Vagina (tissue), 2 donors: ENCODE data around the gene DOK7. TPM values are rescaled to one million over a fixed set of nuclear protein-coding genes. Genes with fewer than 3 reads are reported as not detected.

ENCODE experiments used
- DNase-seq, 2 donors: peaks; one replicate each; pipeline ENCODE4 v3.0.0-alpha.2; 2017; ENCODE audit errors: extremely low spot score in 2 of 2
- H3K27ac ChIP-seq: fragments of 200-600 bp; sonication (generic); one replicate; pipeline ENCODE4 v1.5.1; 2019
- H3K27me3 ChIP-seq: fragments of 200-600 bp; sonication (generic); one replicate; pipeline ENCODE4 v1.5.1; 2019
- H3K36me3 ChIP-seq, 2 donors: fragments of 200-600 bp; sonication (generic); one replicate each; pipeline ENCODE4 v1.5.1; 2017 to 2019
- H3K4me1 ChIP-seq: fragments of 200-600 bp; sonication (generic); one replicate; pipeline ENCODE4 v1.5.1; 2019
- H3K4me3 ChIP-seq, 2 donors: fragments of 200-600 bp; sonication (generic); 1 replicate in 1 of 2; 2 replicates in 1 of 2; pipeline ENCODE4 v1.5.1; 2016 to 2019
- H3K9me3 ChIP-seq: fragments of 200-600 bp; sonication (generic); one replicate; pipeline ENCODE4 v1.5.1; 2019
- POLR2A ChIP-seq, 2 donors: fragments of 450-650 bp; IDR thresholded peaks; one replicate each; pipeline ENCODE4 v1.6.1; 2017; ENCODE audit warnings: antibody characterized with exemption in 2 of 2, mild to moderate bottlenecking in 2 of 2, moderate library complexity in 2 of 2
- POLR2AphosphoS5 ChIP-seq, 2 donors: sonication (generic); formaldehyde crosslinking; IDR thresholded peaks; one replicate each; pipeline ENCODE4 v1.9.0; 2017; ENCODE audit warnings: antibody characterized with exemption in 2 of 2, mild to moderate bottlenecking in 2 of 2, low read depth in 1 of 2; ENCODE audit not compliant: insufficient read depth in 1 of 2
- intact Hi-C: fragments of 100-400 bp; cut with DNase I; formaldehyde crosslinking; loops from one replicate; pipeline ENCODE4 v1.15.1; 2023
- total RNA-seq: library from RNA; depleted of rRNA; stranded (reverse); fragments of >200 nt; gene quantifications from one replicate; pipeline ENCODE4 v1.2.3, GENCODE V29; 2016
- TF ChIP-seq, protein P1 (sequence below), 3 experiments: fragments of 450-650 bp in 2 of 3; fragments of 200-600 bp in 1 of 3; sonication (generic) in 1 of 3; IDR thresholded peaks; one replicate each; pipeline ENCODE4 v1.5.1; 2017 to 2019; ENCODE audit warnings: antibody characterized with exemption in 3 of 3, mild to moderate bottlenecking in 2 of 3, moderate library complexity in 2 of 3

DOK7 gene
- total RNA-seq, 1 donor from 2014 or later, result 4.7 TPM

DNA sequence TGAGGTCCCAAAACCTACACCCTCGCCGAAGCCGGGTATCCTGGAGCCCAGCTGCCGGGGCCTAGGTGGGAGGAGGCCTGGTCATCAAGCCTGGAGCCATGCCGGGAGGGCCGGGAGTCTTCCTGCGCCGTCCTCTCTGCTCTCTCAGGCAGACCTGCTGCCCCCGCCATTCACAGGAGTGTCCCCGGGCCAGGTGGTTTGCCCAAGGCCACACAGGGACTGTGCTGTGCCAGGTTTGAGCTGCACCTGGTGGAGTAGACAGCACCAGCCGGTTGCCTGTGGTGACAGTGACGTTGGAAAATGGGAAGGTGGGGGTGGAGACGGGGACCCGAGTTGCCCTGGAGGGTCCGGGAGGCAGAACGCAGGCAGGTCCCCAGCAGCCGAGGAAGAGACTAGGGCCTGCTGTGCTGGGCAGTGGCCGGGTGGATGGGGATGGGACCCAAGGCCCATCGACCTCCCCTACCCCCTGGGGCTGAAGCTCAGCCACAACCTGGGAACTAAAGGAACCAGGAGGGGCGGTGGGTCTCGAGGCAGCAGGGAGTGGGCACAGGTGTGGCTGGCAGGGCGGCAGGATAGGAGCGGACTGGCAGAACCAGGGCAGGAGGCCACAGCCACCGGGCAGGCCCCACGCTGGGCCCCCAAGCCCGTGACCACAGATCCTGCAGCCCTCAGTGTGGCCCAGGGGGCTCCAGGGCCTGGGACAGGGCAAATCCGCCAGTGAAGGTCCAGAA lies 9.5 kb downstream of the DOK7 start:
- H3K9me3 ChIP-seq, result no peaks in the 10 kb centered on the region
- no peaks in the 10 kb centered on the region for H3K36me3 ChIP-seq
- peaks cover under 1% of the 10 kb centered on the region for H3K4me1 ChIP-seq
- no peak for DNase-seq
- intact Hi-C loops, result no loop called here
- TF ChIP-seq POLR2A (IDR thresholded peaks at IDR 0.05) (no peak), POLR2AphosphoS5 (IDR thresholded peaks at IDR 0.05; ENCODE audit: insufficient read depth in 1 of 2, low read depth in 1 of 2) (no peak)
- TF ChIP-seq, protein P1, sequence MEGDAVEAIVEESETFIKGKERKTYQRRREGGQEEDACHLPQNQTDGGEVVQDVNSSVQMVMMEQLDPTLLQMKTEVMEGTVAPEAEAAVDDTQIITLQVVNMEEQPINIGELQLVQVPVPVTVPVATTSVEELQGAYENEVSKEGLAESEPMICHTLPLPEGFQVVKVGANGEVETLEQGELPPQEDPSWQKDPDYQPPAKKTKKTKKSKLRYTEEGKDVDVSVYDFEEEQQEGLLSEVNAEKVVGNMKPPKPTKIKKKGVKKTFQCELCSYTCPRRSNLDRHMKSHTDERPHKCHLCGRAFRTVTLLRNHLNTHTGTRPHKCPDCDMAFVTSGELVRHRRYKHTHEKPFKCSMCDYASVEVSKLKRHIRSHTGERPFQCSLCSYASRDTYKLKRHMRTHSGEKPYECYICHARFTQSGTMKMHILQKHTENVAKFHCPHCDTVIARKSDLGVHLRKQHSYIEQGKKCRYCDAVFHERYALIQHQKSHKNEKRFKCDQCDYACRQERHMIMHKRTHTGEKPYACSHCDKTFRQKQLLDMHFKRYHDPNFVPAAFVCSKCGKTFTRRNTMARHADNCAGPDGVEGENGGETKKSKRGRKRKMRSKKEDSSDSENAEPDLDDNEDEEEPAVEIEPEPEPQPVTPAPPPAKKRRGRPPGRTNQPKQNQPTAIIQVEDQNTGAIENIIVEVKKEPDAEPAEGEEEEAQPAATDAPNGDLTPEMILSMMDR (IDR thresholded peaks at IDR 0.05), result no peak
- no peaks in the 10 kb centered on the region for H3K27me3 ChIP-seq
- no peak overlapping the region for H3K27ac ChIP-seq
- H3K4me3 ChIP-seq, result no peak overlapping the region

DNA sequence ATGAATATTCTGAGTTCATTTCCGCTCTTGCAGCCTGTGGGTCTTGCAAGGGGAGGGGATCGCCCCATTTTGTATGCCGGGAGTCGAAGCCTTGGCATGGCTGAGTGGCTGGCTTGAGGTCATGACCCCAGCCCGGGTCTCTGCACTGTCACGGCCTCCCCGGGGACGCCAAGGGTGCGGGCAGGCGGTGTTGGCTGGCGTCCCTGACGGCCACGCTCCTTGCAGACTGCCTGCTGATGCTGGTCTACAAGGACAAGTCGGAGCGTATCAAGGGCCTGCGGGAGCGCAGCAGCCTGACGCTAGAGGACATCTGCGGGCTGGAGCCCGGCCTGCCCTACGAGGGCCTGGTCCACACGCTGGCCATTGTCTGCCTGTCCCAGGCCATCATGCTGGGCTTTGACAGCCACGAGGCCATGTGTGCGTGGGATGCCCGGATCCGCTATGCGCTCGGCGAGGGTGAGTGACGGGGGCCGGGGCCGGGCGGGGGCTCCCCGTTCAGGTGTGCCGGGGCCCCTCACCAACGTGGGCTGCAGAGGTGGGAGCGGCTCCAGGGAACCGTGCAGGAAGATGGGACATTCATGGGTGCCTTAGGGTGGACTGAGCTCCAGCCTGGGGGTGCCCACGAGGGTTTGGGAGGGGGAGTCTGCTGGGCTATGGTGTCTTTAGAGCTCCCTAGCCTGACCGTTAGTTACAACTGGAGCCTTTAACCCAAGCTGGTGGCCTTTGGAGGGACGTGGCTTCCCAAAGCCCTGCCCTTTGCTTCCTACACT lies 10.3 kb downstream of the DOK7 start:
- Histone ChIP-seq H3K4me1 (no peaks in the 10 kb centered on the region), H3K27me3 (no peaks in the 10 kb centered on the region), H3K9me3 (no peaks in the 10 kb centered on the region), H3K27ac (no peak overlapping the region), H3K36me3 (no peaks in the 10 kb centered on the region), H3K4me3 (no peak overlapping the region)
- no peak for DNase-seq
- intact Hi-C loops, result no loop called here
- no peak for TF ChIP-seq POLR2A (IDR thresholded peaks at IDR 0.05)
- TF ChIP-seq POLR2AphosphoS5 (IDR thresholded peaks at IDR 0.05; ENCODE audit: insufficient read depth in 1 of 2, low read depth in 1 of 2), result no peak
- TF ChIP-seq, protein P1 (IDR thresholded peaks at IDR 0.05), result no peak

DNA sequence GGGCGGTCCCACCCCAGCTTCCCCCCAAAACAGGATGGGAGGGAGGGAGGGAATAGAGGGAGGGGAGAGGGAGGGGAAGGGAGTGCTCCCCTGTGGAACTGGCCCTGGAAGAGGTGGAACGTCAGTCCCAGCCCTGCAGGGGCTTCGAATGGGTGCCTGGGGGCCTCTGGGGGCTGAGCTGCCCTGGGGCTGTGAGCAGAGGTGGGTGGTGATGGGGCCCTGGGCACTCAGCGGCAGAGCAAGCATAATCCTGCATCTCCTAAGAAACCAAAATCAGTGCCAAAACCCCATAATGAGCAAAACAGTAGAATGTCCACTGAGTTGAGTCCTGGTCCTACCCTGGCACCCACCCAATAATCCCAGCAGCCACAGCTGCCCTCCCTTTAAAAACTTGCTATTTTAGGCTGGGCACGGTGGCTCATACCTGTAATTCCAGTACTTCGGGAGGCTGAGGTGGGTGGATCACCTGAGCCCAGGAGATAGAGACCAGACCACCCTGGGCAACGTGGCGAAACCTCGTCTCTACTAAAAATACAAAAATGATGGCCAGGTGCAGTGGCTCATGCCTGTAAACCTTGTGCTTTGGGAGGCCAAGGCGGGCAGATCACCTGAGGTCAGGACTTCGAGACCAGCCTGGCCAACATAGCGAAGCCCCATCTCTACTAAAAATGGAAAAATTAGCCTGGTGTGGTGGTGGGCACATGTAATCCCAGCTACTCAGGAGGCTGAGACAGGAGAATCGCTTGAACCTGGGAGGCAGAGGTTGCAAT lies 11.1 kb downstream of the DOK7 start:
- no peaks in the 10 kb centered on the region for H3K27me3 ChIP-seq
- DNase-seq, result no peak
- no peaks in the 10 kb centered on the region for H3K36me3 ChIP-seq

DNA sequence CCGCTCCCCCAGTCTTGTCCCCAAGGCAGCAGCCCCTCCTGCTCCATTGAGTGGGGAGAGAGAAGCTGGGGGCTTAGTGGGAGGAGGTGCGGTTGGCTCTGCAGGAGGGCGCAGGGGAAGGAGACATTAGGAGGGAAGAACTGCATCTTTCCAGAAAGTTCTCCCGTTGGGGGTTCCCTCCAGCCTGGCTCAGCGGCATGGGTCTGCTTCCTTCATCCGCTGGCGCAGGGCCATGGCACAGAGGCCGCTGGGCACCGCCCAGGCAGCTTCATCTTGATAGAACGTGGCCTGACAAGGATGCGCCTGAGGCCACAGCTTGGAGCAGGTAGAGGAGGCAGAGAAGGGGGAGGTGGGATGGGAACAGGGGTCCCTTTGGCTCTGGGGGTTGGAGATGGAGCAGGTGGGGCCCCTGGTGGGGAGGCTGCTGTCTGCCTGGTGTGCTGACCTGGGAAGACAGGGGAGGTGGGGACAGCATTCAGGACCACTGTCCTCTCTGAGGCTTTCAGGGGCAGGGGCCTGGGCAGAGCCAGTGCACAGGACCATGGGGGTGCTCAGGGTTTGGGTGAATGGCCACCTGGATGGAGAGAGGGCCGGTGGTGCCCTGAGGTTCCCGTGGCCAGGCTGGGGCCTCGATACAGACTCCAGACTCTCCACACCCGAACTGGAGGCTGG lies 12.1 kb downstream of the DOK7 start:
- TF ChIP-seq, protein P1 (IDR thresholded peaks at IDR 0.05), result no peak
- no peak for TF ChIP-seq POLR2AphosphoS5 (IDR thresholded peaks at IDR 0.05; ENCODE audit: insufficient read depth in 1 of 2, low read depth in 1 of 2)
- no peak for TF ChIP-seq POLR2A (IDR thresholded peaks at IDR 0.05)
- no peaks in the 10 kb centered on the region for H3K36me3 ChIP-seq
- no peak overlapping the region for H3K27ac ChIP-seq
- no peaks in the 10 kb centered on the region for H3K27me3 ChIP-seq
- DNase-seq, result no peak
- intact Hi-C loops, result no loop called here
- H3K9me3 ChIP-seq, result no peaks in the 10 kb centered on the region
- no peaks in the 10 kb centered on the region for H3K4me1 ChIP-seq
- H3K4me3 ChIP-seq, result no peak overlapping the region

More for the DNA sequence above, 11.1 kb downstream of the DOK7 start:
- intact Hi-C loops, result no loop called here
- TF ChIP-seq POLR2A (IDR thresholded peaks at IDR 0.05) (no peak), POLR2AphosphoS5 (IDR thresholded peaks at IDR 0.05; ENCODE audit: insufficient read depth in 1 of 2, low read depth in 1 of 2) (no peak)
- TF ChIP-seq, protein P1 (IDR thresholded peaks at IDR 0.05), result no peak
- H3K4me1 ChIP-seq, result no peaks in the 10 kb centered on the region
- no peak overlapping the region for H3K27ac ChIP-seq
- no peaks in the 10 kb centered on the region for H3K9me3 ChIP-seq
- H3K4me3 ChIP-seq, result no peak overlapping the region
